ENCODE data around the gene CDCP2. TPM values are rescaled to one million over a fixed set of nuclear protein-coding genes. Genes with fewer than 3 reads are reported as not detected.

Gene CDCP2
- total RNA-seq, 1 donor = not detected

DNA sequence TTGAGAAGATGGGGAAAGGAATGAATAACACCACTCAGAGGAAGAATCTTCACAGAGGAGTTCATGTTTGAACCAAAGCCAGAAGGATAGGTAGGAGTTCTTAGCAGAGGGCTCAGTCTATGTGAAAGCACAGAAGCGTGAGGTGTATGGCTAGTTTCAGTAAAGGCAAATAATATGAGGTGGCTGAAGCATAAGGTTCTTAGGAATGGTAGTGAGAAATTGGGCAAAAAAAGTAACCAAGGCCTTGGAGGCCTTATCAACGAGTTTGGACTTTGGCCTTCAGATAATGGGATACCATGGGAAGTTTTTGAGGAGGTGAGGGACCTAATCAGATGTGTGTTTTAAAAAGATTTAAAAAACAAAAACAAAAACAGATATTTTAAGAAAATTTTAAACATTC is 52.3 kb downstream of the CDCP2 start:
- no peaks in the 10 kb centered on the region for H3K36me3 ChIP-seq (ENCODE audit: insufficient read depth, low read length)
- TF ChIP-seq, protein P1, sequence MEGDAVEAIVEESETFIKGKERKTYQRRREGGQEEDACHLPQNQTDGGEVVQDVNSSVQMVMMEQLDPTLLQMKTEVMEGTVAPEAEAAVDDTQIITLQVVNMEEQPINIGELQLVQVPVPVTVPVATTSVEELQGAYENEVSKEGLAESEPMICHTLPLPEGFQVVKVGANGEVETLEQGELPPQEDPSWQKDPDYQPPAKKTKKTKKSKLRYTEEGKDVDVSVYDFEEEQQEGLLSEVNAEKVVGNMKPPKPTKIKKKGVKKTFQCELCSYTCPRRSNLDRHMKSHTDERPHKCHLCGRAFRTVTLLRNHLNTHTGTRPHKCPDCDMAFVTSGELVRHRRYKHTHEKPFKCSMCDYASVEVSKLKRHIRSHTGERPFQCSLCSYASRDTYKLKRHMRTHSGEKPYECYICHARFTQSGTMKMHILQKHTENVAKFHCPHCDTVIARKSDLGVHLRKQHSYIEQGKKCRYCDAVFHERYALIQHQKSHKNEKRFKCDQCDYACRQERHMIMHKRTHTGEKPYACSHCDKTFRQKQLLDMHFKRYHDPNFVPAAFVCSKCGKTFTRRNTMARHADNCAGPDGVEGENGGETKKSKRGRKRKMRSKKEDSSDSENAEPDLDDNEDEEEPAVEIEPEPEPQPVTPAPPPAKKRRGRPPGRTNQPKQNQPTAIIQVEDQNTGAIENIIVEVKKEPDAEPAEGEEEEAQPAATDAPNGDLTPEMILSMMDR (IDR thresholded peaks at IDR 0.05; ENCODE audit: extremely low read depth, low read depth, low read length) = no peak
- no peaks in the 10 kb centered on the region for H4K20me1 ChIP-seq (ENCODE audit: insufficient read depth, low read length)
- H3K79me2 ChIP-seq (ENCODE audit: insufficient read depth, low read length) = no peaks in the 10 kb centered on the region
- no peak overlapping the region for H3K4me3 ChIP-seq (ENCODE audit: insufficient read depth, low read length)
- no peak overlapping the region for H3K27ac ChIP-seq (ENCODE audit: low read depth, low read length)
- DNase-seq (ENCODE audit: insufficient read length, low spot score, missing footprints) = no peak
- H3K4me2 ChIP-seq (ENCODE audit: insufficient read depth, low read length) = no peak overlapping the region
- no peaks in the 10 kb centered on the region for H3K27me3 ChIP-seq (ENCODE audit: insufficient read depth, low read length)
- no peaks in the 10 kb centered on the region for H3K9me3 ChIP-seq (ENCODE audit: low read depth, low read length)
- H3K4me1 ChIP-seq (ENCODE audit: insufficient read depth, low read length) = no peaks in the 10 kb centered on the region
- no peak overlapping the region for H2AFZ ChIP-seq (ENCODE audit: low read length)

DNA sequence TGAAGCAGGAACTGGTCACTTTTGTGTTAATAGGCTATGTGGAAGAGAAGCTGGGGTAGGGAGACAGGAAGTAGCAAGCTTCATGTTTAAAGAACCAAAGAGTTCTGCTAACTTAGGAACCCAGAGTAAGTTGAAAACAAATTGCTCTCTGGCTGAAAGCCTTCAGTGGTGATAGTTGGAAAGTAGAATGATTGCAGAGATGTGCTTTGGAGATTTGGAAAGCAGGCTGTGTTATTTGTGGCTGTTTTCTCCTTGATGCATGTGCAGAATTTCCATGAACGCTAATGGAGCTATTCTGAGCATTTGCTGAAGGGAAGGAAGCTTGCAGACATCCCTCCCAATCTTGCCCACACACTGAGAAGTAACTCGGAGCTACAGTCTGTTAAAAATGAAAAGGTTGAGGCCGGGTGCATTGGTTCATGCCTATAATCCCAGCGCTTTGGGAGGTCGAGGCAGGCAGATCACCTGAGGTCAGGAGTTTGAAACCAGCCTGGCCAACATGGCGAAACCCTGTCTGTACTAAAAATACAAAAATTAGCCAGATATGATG is 53.7 kb downstream of the CDCP2 start:
- TF ChIP-seq, protein P1 (IDR thresholded peaks at IDR 0.05; ENCODE audit: extremely low read depth, low read depth, low read length) = no peak
- Histone ChIP-seq H2AFZ (ENCODE audit: low read length) (no peak overlapping the region), H3K4me1 (ENCODE audit: insufficient read depth, low read length) (no peaks in the 10 kb centered on the region)

DNA sequence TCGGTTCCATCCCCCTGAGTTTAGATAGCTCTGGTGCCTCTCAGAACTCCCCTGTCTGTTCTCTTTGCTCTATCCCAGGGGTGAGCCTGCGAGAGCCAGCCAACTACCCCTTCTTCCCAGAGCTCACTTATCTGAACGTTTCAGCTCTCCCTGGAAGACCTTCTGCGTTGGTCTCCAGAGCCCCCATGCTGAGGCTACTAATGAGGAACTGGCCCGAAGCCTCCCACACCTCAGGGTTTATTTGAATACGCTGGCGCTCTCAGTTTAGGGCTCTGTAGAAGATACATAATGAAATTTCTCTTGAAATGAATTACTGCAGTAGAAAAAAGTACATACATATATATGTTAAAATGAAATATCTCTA is 55.9 kb downstream of the CDCP2 start:
- H3K36me3 ChIP-seq (ENCODE audit: insufficient read depth, low read length) = no peaks in the 10 kb centered on the region
- no peak overlapping the region for H3K27ac ChIP-seq (ENCODE audit: low read depth, low read length)
- H2AFZ ChIP-seq (ENCODE audit: low read length) = no peak overlapping the region

More for the DNA sequence above, 53.7 kb downstream of the CDCP2 start:
- DNase-seq (ENCODE audit: insufficient read length, low spot score, missing footprints) = no peak
- Histone ChIP-seq H4K20me1 (ENCODE audit: insufficient read depth, low read length) (no peaks in the 10 kb centered on the region), H3K27me3 (ENCODE audit: insufficient read depth, low read length) (no peaks in the 10 kb centered on the region), H3K9me3 (ENCODE audit: low read depth, low read length) (no peaks in the 10 kb centered on the region), H3K27ac (ENCODE audit: low read depth, low read length) (no peak overlapping the region), H3K4me2 (ENCODE audit: insufficient read depth, low read length) (no peak overlapping the region), H3K4me3 (ENCODE audit: insufficient read depth, low read length) (no peak overlapping the region), H3K79me2 (ENCODE audit: insufficient read depth, low read length) (no peaks in the 10 kb centered on the region), H3K36me3 (ENCODE audit: insufficient read depth, low read length) (no peaks in the 10 kb centered on the region)

DNA sequence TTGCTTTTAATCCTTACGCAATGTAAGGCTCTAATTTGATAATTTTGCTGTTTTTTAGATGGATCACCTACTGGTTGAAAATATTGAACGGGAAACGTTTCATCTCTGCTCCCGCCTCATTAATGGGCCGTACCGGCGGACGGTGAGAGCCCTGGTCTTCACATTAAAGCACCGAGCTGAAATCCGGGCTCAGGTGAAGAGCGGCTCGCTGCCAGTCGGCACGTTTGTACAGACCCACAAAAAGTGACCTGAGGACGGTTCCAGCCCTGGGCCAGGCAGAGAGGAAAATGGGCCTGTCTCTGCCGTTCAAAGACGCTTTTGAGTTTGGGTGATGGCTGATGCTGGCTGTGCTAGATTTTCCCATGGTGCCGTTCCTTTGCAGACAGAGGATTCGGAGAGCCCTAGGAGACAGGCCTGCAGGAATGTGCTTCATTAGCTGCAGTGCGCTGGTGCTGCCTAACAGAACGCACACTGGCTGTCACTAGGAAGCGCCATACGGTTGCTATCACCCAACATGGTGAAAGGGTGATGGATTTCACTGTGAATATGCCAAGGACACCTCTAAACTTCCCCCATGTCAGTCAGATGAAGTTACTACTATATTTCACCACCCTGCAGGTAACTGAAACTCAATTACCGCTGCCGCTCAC is 56.4 kb downstream of the CDCP2 start:
- H3K4me3 ChIP-seq (ENCODE audit: insufficient read depth, low read length) = no peak overlapping the region
- no peaks in the 10 kb centered on the region for H3K4me1 ChIP-seq (ENCODE audit: insufficient read depth, low read length)
- H3K36me3 ChIP-seq (ENCODE audit: insufficient read depth, low read length) = no peaks in the 10 kb centered on the region
- DNase-seq (ENCODE audit: insufficient read length, low spot score, missing footprints) = no peak
- H2AFZ ChIP-seq (ENCODE audit: low read length) = no peak overlapping the region
- no peaks in the 10 kb centered on the region for H3K79me2 ChIP-seq (ENCODE audit: insufficient read depth, low read length)
- TF ChIP-seq, protein P1 (IDR thresholded peaks at IDR 0.05; ENCODE audit: extremely low read depth, low read depth, low read length) = no peak
- H3K4me2 ChIP-seq (ENCODE audit: insufficient read depth, low read length) = no peak overlapping the region
- no peaks in the 10 kb centered on the region for H3K9me3 ChIP-seq (ENCODE audit: low read depth, low read length)
- no peaks in the 10 kb centered on the region for H4K20me1 ChIP-seq (ENCODE audit: insufficient read depth, low read length)
- no peaks in the 10 kb centered on the region for H3K27me3 ChIP-seq (ENCODE audit: insufficient read depth, low read length)
- no peak overlapping the region for H3K27ac ChIP-seq (ENCODE audit: low read depth, low read length)

More for the DNA sequence above, 55.9 kb downstream of the CDCP2 start:
- no peak overlapping the region for H3K4me3 ChIP-seq (ENCODE audit: insufficient read depth, low read length)
- H3K9me3 ChIP-seq (ENCODE audit: low read depth, low read length) = no peaks in the 10 kb centered on the region
- no peaks in the 10 kb centered on the region for H4K20me1 ChIP-seq (ENCODE audit: insufficient read depth, low read length)
- H3K79me2 ChIP-seq (ENCODE audit: insufficient read depth, low read length) = no peaks in the 10 kb centered on the region
- TF ChIP-seq, protein P1 (IDR thresholded peaks at IDR 0.05; ENCODE audit: extremely low read depth, low read depth, low read length) = no peak
- no peak for DNase-seq (ENCODE audit: insufficient read length, low spot score, missing footprints)
- H3K4me1 ChIP-seq (ENCODE audit: insufficient read depth, low read length) = no peaks in the 10 kb centered on the region
- no peak overlapping the region for H3K4me2 ChIP-seq (ENCODE audit: insufficient read depth, low read length)
- H3K27me3 ChIP-seq (ENCODE audit: insufficient read depth, low read length) = no peaks in the 10 kb centered on the region

Data from osteoblast (primary cell).